NB4 (cell line): ENCODE measurements around the gene ARFGEF3.

Experiments
- DNase-seq: peaks from one replicate; pipeline ENCODE4 v3.0.0; 2010; ENCODE audit warnings: low read depth
- H3K4me3 ChIP-seq: one replicate; pipeline ENCODE4 v1.5.1; 2011; ENCODE audit warnings: mild to moderate bottlenecking, low read depth, low read length, moderate library complexity
- CTCF ChIP-seq: IDR thresholded peaks from one replicate; pipeline ENCODE4 v1.5.1; 2012; ENCODE audit warnings: low read depth, low read length
- MAX ChIP-seq: IDR thresholded peaks from 2 replicates; pipeline ENCODE4 v1.6.1; 2011; ENCODE audit warnings: low read depth, low read length
- MYC ChIP-seq: IDR thresholded peaks from 2 replicates; pipeline ENCODE4 v1.6.1; 2011; ENCODE audit warnings: low read depth, low read length
- POLR2A ChIP-seq: IDR thresholded peaks from 2 replicates; pipeline ENCODE4 v1.6.1; 2011; ENCODE audit warnings: mild to moderate bottlenecking; ENCODE audit not compliant: insufficient read length; ENCODE audit errors: extremely low read depth

Gene ARFGEF3

GRCh38 chr6:138196122-138196738, 34.5 kb downstream of the ARFGEF3 start:
- TF ChIP-seq MYC (no peak), POLR2A (no peak), MAX (no peak), CTCF (no peak)
- H3K4me3 ChIP-seq: no peak overlapping the region
- DNase-seq: no peak

- TF ChIP-seq POLR2A: no peak
- no peak for TF ChIP-seq CTCF
- TF ChIP-seq MYC: no peak
- no peak for TF ChIP-seq MAX
Observed at GRCh38 chr6:138197570-138197969, 35.8 kb downstream of the ARFGEF3 start.

GRCh38 chr6:138198430-138199091, 36.8 kb downstream of the ARFGEF3 start:
- no peak for TF ChIP-seq MYC
- no peak for TF ChIP-seq MAX
- no peak for TF ChIP-seq POLR2A
- TF ChIP-seq CTCF: no peak
- no peak for DNase-seq
- no peak overlapping the region for H3K4me3 ChIP-seq

More at GRCh38 chr6:138197570-138197969, 35.8 kb downstream of the ARFGEF3 start:
- H3K4me3 ChIP-seq: no peak overlapping the region
- no peak for DNase-seq

- no peak for DNase-seq
- H3K4me3 ChIP-seq: no peak overlapping the region
- TF ChIP-seq MAX (no peak), CTCF (no peak), POLR2A (no peak), MYC (no peak)
Observed at GRCh38 chr6:138201836-138202235, 40.1 kb downstream of the ARFGEF3 start.

- no peak overlapping the region for H3K4me3 ChIP-seq
- DNase-seq: no peak
- TF ChIP-seq CTCF (no peak), MAX (no peak), POLR2A (no peak), MYC (no peak)
Observed at GRCh38 chr6:138203315-138203714, 41.6 kb downstream of the ARFGEF3 start.

- TF ChIP-seq CTCF (no peak), MYC (no peak), POLR2A (no peak), MAX (no peak)
- DNase-seq: no peak
- H3K4me3 ChIP-seq: no peak overlapping the region
Observed at GRCh38 chr6:138204303-138204702, 42.6 kb downstream of the ARFGEF3 start.
